H1 (cell line): ENCODE measurements around the gene STAT5A. TPM values are rescaled to one million over a fixed set of nuclear protein-coding genes. Genes with fewer than 3 reads are reported as not detected.

Experiments
- CTCF ChIA-PET: fragments of 300-600 bp; sonication (Branson Sonifier 250); formaldehyde crosslinking; loops from one replicate; lab custom pipeline; 2021; ENCODE audit not compliant: partially characterized antibody; lab: Charles Lee
- POLR2A ChIA-PET: fragments of 300-600 bp; sonication (Branson Sonifier 250); formaldehyde crosslinking; loops from one replicate; lab custom pipeline; 2021; ENCODE audit warnings: inconsistent platforms; ENCODE audit not compliant: partially characterized antibody; lab: Charles Lee
- DNase-seq, 2 experiments: peaks; one replicate each; pipeline versions ENCODE4 v3.0.0 to v3.0.0-alpha.2; 2010 to 2022; ENCODE audit warnings: low spot score in 2 of 2, low read depth in 1 of 2, mixed read lengths in 1 of 2
- FAIRE-seq: peaks from 2 replicates; lab custom pipeline; 2011; peaks lifted over from hg19 to GRCh38; lab: Jason Lieb, UNC
- H2AFZ ChIP-seq: 2 replicates; pipeline ENCODE4 v1.8.1; 2012; ENCODE audit warnings: low read length, inconsistent platforms
- H2AK5ac ChIP-seq: 2 replicates; pipeline ENCODE4 v1.6.1; 2013; ENCODE audit warnings: low read depth, low read length
- H2BK120ac ChIP-seq: replicated peaks from 2 replicates; pipeline ENCODE3; 2013; ENCODE audit warnings: low read depth, low read length, inconsistent platforms
- H2BK12ac ChIP-seq: 2 replicates; pipeline ENCODE4 v1.6.1; 2013; ENCODE audit warnings: low read depth, low read length
- H2BK15ac ChIP-seq: 2 replicates; pipeline ENCODE4 v1.6.1; 2013; ENCODE audit warnings: low read length
- H2BK20ac ChIP-seq: 2 replicates; pipeline ENCODE4 v1.6.1; 2013; ENCODE audit warnings: low read length
- H2BK5ac ChIP-seq: 2 replicates; pipeline ENCODE4 v1.6.1; 2013; ENCODE audit warnings: low read depth, low read length
- H3K14ac ChIP-seq: 2 replicates; pipeline ENCODE4 v1.6.1; 2013; ENCODE audit warnings: inconsistent platforms; ENCODE audit not compliant: insufficient read length
- H3K18ac ChIP-seq: 2 replicates; pipeline ENCODE4 v1.6.1; 2013; ENCODE audit warnings: low read length; ENCODE audit errors: extremely low read depth
- H3K23ac ChIP-seq: 2 replicates; pipeline ENCODE4 v1.6.1; 2013; ENCODE audit warnings: inconsistent platforms; ENCODE audit not compliant: insufficient read length
- H3K23me2 ChIP-seq: 2 replicates; pipeline ENCODE4 v1.6.1; 2013; ENCODE audit warnings: low read depth, low read length
- H3K27ac ChIP-seq: 2 replicates; pipeline ENCODE4 v1.6.1; 2011; ENCODE audit warnings: low read depth, low read length, inconsistent platforms
- H3K27me3 ChIP-seq, 4 experiments: replicated peaks in 1 of 4; 1 replicate in 1 of 4; 2 replicates in 3 of 4; pipeline versions ENCODE4 v1.6.1 to v1.8.1; 2011 to 2013; ENCODE audit warnings: low read length in 3 of 4, mild to moderate bottlenecking in 3 of 4, inconsistent platforms in 2 of 4, mixed read lengths in 2 of 4, moderate library complexity in 1 of 4; ENCODE audit not compliant: control insufficient read depth in 3 of 4, insufficient read depth in 3 of 4; ENCODE audit errors: extremely low read depth in 1 of 4
- H3K36me3 ChIP-seq, 4 experiments: 2 replicates each; pipeline versions ENCODE4 v1.6.1 to v1.8.1; 2011 to 2013; ENCODE audit warnings: mild to moderate bottlenecking in 4 of 4, low read length in 3 of 4, moderate library complexity in 2 of 4, control low read depth in 1 of 4, inconsistent platforms in 1 of 4; ENCODE audit not compliant: insufficient read depth in 4 of 4, control insufficient read depth in 2 of 4
- H3K4ac ChIP-seq: replicated peaks from 2 replicates; pipeline ENCODE3; 2013; ENCODE audit warnings: low read length, low read depth, mixed read lengths, inconsistent platforms; ENCODE audit not compliant: insufficient read length
- H3K4me1 ChIP-seq, 4 experiments: replicated peaks in 1 of 4; 1 replicate in 1 of 4; 2 replicates in 3 of 4; pipeline versions ENCODE4 v1.6.1 to v1.8.1; 2011 to 2013; ENCODE audit warnings: low read length in 3 of 4, inconsistent platforms in 2 of 4, mixed read lengths in 1 of 4; ENCODE audit not compliant: insufficient read depth in 4 of 4, control insufficient read depth in 3 of 4
- H3K4me2 ChIP-seq, 2 experiments: 2 replicates each; pipeline versions ENCODE4 v1.6.1 to v1.8.1; 2011 to 2013; ENCODE audit warnings: low read depth in 2 of 2, low read length in 2 of 2, control low read depth in 1 of 2, inconsistent platforms in 1 of 2, mild to moderate bottlenecking in 1 of 2; ENCODE audit not compliant: insufficient read depth in 1 of 2
- H3K4me3 ChIP-seq, 4 experiments: fragments of 200-600, 300-600 bp in 1 of 4; sonication (generic), shearing (Covaris generic), sonication (Bioruptor Twin) in 1 of 4; 2 replicates each; pipeline versions ENCODE4 v1.5.1 to v1.8.1; 2011 to 2016; ENCODE audit warnings: low read length in 4 of 4, low read depth in 3 of 4, control low read depth in 2 of 4, inconsistent platforms in 2 of 4, mild to moderate bottlenecking in 2 of 4, mixed read lengths in 1 of 4, moderate library complexity in 1 of 4; ENCODE audit not compliant: insufficient read depth in 2 of 4; ENCODE audit errors: extremely low read depth in 1 of 4
- H3K56ac ChIP-seq: replicated peaks from 2 replicates; pipeline ENCODE3; 2013; ENCODE audit warnings: low read depth, mild to moderate bottlenecking, mixed read lengths, low read length, inconsistent platforms; ENCODE audit not compliant: insufficient read length
- H3K79me1 ChIP-seq: 2 replicates; pipeline ENCODE4 v1.6.1; 2013; ENCODE audit warnings: low read depth, low read length, control low read depth
- H3K79me2 ChIP-seq, 2 experiments: 2 replicates each; pipeline versions ENCODE4 v1.6.1 to v1.8.1; 2012 to 2013; ENCODE audit warnings: low read length in 2 of 2, mild to moderate bottlenecking in 2 of 2, inconsistent platforms in 1 of 2; ENCODE audit not compliant: insufficient read depth in 2 of 2, control insufficient read depth in 1 of 2
- H3K9ac ChIP-seq, 4 experiments: replicated peaks in 1 of 4; 1 replicate in 1 of 4; 2 replicates in 3 of 4; pipeline versions ENCODE4 v1.6.1 to v1.8.1; 2011 to 2013; ENCODE audit warnings: low read depth in 3 of 4, low read length in 3 of 4, control low read depth in 2 of 4, mild to moderate bottlenecking in 2 of 4, moderate library complexity in 2 of 4, inconsistent platforms in 1 of 4; ENCODE audit errors: extremely low read depth in 1 of 4
- H3K9me3 ChIP-seq, 2 experiments: 2 replicates each; pipeline versions ENCODE4 v1.6.1 to v1.8.1; 2012 to 2013; ENCODE audit warnings: mild to moderate bottlenecking in 2 of 2, moderate library complexity in 2 of 2, control low read depth in 1 of 2, inconsistent platforms in 1 of 2, low read depth in 1 of 2, low read length in 1 of 2, mixed read lengths in 1 of 2; ENCODE audit not compliant: insufficient read depth in 2 of 2
- H4K20me1 ChIP-seq, 2 experiments: replicated peaks in 1 of 2; 2 replicates each; pipeline versions ENCODE3 to v1.8.1; 2011 to 2013; ENCODE audit warnings: inconsistent platforms in 2 of 2, low read length in 2 of 2, mild to moderate bottlenecking in 1 of 2; ENCODE audit not compliant: insufficient read depth in 2 of 2, control insufficient read depth in 1 of 2
- H4K5ac ChIP-seq: 2 replicates; pipeline ENCODE4 v1.6.1; 2013; ENCODE audit warnings: low read length, low read depth, mixed read lengths, inconsistent platforms; ENCODE audit not compliant: insufficient read length
- H4K8ac ChIP-seq: 2 replicates; pipeline ENCODE4 v1.8.0; 2013; ENCODE audit warnings: mild to moderate bottlenecking, moderate library complexity, low read length, inconsistent platforms; ENCODE audit not compliant: insufficient read depth; ENCODE audit errors: extremely low read depth
- H4K91ac ChIP-seq: replicated peaks from 2 replicates; pipeline ENCODE3; 2013; ENCODE audit warnings: low read length, mixed read lengths, inconsistent platforms; ENCODE audit not compliant: insufficient read length
- RBBP5 ChIP-seq: IDR thresholded peaks from 2 replicates; pipeline ENCODE4 v1.7.1; 2012; ENCODE audit warnings: low read depth, mild to moderate bottlenecking, inconsistent platforms, low read length, moderate library complexity, borderline replicate concordance
- SIRT6 ChIP-seq: IDR thresholded peaks from one replicate; pipeline ENCODE4 v1.7.1; 2012; ENCODE audit warnings: low read length, inconsistent platforms
- TAF1 ChIP-seq: IDR thresholded peaks from 2 replicates; pipeline ENCODE4 v1.6.1; 2011; ENCODE audit warnings: mild to moderate bottlenecking, low read depth, low read length
- WGBS, 2 experiments: shearing (Covaris generic) in 1 of 2; methylation state at CpG; one replicate each; pipeline versions ENCODE4 v1.1.6 to v1.1.7; 2013 to 2015; ENCODE audit warnings: low lambda C conversion rate in 2 of 2, mixed read lengths in 2 of 2, inconsistent platforms in 1 of 2, low coverage in 1 of 2, missing lambda C conversion rate in 1 of 2; ENCODE audit not compliant: insufficient replicate concordance in 2 of 2, insufficient coverage in 1 of 2, insufficient read length in 1 of 2; ENCODE audit errors: extremely low coverage in 1 of 2, missing lambda C conversion rate in 1 of 2; 5-methylcytosine and 5-hydroxymethylcytosine counted together
- polyA plus RNA-seq, 7 experiments: library from polyadenylated mRNA; depleted of rRNA in 3 of 7; stranded (reverse) in 5 of 7; unstranded in 2 of 7; fragments of >200 nt in 5 of 7; fragments of 200-250 nt in 2 of 7; gene quantifications; 1 replicate in 5 of 7; 2 replicates in 1 of 7; 4 replicates in 1 of 7; pipeline versions ENCODE4 v1.2.1 to v1.2.3, GENCODE V29; 2011 to 2013; ENCODE audit warnings: missing spikeins in 2 of 7, mixed read lengths in 2 of 7
- total RNA-seq: library from RNA; stranded (reverse); fragmentation: NEBNext Ultra II Directional; extraction: Animal tissue kit (Norgen Biotek cat#: 25700); gene quantifications from 2 replicates; pipeline ENCODE4 v1.2.1, GENCODE V29; 2021

Gene STAT5A
- total and polyA plus RNA-seq, 2 of the 8 experiments (the other 6 are each of a cell fraction or from before 2014, with no cell fraction given), result 4.2 to 5.4 TPM

GRCh38 chr17:42284024-42284369, 4.3 kb upstream of the STAT5A start:
- 75% methylated on average over 5 of the region's 5 CpGs; no CpG with 5 or more reads in 1 of the 2 experiments for WGBS, 2 experiments
- no peak overlapping the region for H3K14ac ChIP-seq
- H3K36me3 ChIP-seq, result no peaks in the 10 kb centered on the region
- 0 out of 2 replicates have a peak overlapping the region, but pooled peaks have one; percentile 49 for H2BK5ac ChIP-seq
- H2BK20ac ChIP-seq, result no peak overlapping the region
- H4K20me1 ChIP-seq, result no peaks in the 10 kb centered on the region
- no peak overlapping the region for H4K91ac ChIP-seq
- DNase-seq (no peak), FAIRE-seq (no peak)
- H2BK15ac ChIP-seq, result no peak overlapping the region
- no peak overlapping the region for H4K5ac ChIP-seq
- no peak overlapping the region for H4K8ac ChIP-seq
- H3K56ac ChIP-seq, result no peak overlapping the region
- H3K4me1 ChIP-seq, result peaks cover 0 to 12% (median 8%) of the 10 kb centered on the region in 4 experiments; a peak in 5 of 7 replicates
- H2BK120ac ChIP-seq, result no peak overlapping the region
- no peak overlapping the region for H2AK5ac ChIP-seq
- no peak overlapping the region for H3K9ac ChIP-seq
- no peak overlapping the region for H3K4ac ChIP-seq
- H3K23ac ChIP-seq, result no peak overlapping the region
- H3K79me2 ChIP-seq, result no peaks in the 10 kb centered on the region
- no peaks in the 10 kb centered on the region for H3K79me1 ChIP-seq
- H3K4me2 ChIP-seq, result no peak overlapping the region
- CTCF ChIA-PET, result interaction anchor here (0.7 to 2.4 kb wide), 6 partner anchors 8 to 257 kb away, joined by 3 to 6 read pairs (median 3); no protein-coding TSS in a partner anchor
- POLR2A ChIA-PET, result interaction anchor here (1.4 kb wide), 1 partner anchor 8 kb away, joined by 3 read pairs; the partner anchor contains the start of gene STAT5B
- H3K18ac ChIP-seq, result no peak overlapping the region
- TF ChIP-seq RBBP5 (no peak), TAF1 (no peak), SIRT6 (no peak)
- no peak overlapping the region for H3K27ac ChIP-seq
- no peak overlapping the region for H3K4me3 ChIP-seq
- no peak overlapping the region for H2BK12ac ChIP-seq
- peaks cover 5 to 20% (median 16%) of the 10 kb centered on the region in 4 experiments; a peak in 6 of 7 replicates for H3K27me3 ChIP-seq
- no peak overlapping the region for H2AFZ ChIP-seq
- no peaks in the 10 kb centered on the region for H3K9me3 ChIP-seq
- no peaks in the 10 kb centered on the region; the same call in 1 of the 2 replicates for H3K23me2 ChIP-seq
